Stimulated activated CD8-positive, alpha-beta memory T cell treated with anti-CD3 and anti-CD28 coated beads, Interleukin-7, amount 100 ng/mL, for 48 hours (primary cell): Measurements from ENCODE around the gene UNC93B1.

Experiments
- DNase-seq, 2 donors: peaks; one replicate each; pipeline ENCODE4 v3.0.0-alpha.2; 2020; ENCODE audit warnings: low read depth in 1 of 2; ENCODE audit errors: extremely low read depth in 1 of 2

The UNC93B1 gene

DNA sequence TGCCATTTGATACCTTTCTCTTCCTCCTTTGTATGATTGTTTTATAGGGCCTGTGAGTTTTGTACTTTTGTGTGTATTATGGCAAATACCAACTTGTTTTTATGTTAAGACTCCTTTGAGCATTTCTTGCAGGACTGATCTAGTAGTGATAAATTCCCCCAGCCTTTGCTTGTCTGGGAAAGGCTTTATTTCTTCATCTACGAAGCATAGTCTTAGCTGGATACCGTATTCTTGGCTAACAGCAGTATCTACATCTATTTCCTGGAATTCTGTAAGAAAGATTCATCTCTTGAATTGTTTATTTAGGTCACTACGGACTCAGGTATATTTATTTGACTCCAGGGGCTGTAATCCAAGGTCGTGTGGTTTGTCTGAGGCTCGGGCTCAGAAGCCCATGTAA lies 20.6 kb upstream of the UNC93B1 start:
- no peak for DNase-seq

GRCh38 chr11:68022531-68022930 lies 18.6 kb upstream of the UNC93B1 start:
- no peak for DNase-seq

GRCh38 chr11:68021167-68021787 lies 17.4 kb upstream of the UNC93B1 start:
- no peak for DNase-seq

DNA sequence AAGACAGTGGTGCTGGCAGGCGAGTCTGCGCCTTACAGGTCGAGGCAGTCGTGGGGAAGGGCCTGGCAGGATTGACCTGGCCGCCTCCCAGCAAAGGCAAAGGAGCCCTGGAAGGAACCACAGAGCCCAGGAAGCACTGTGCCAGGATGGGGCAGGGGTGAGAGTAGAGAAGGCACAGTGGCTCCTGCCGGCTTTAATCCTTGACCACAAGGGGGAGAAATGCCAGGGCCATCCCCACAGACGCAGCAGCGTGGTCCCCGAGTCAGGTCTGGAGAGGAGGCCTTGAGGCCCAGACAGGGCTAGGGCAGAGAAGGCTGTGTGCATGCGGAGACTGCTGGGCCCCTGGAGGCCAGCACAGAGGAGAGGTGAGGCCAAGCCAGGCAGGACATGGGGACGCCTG lies 16.7 kb upstream of the UNC93B1 start:
- no peak for DNase-seq

DNA sequence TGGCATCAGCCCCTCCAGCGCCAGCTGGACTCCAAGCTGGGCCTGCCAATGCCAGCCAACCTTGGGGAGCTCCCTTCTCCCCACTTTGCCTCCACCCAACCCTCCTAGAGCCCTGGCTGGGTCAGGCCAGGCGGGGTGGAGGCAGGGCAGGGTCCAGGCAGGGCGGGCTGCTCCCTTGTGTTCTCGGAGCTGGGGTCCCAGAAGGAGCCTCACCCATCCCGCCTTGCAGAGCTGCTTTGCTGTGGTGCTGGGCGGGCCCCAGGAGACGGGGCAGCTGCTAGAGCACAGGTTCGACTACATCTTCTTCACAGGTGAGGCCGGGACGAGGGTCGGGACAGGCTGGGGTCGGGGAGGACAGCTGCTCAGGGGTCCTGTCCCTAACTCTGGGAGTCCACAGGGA lies 15.6 kb upstream of the UNC93B1 start:
- no peak for DNase-seq

GRCh38 chr11:68018730-68019190 lies 14.9 kb upstream of the UNC93B1 start:
- no peak for DNase-seq

- no peak for DNase-seq
Measured at GRCh38 chr11:68017980-68018729, 14.3 kb upstream of the UNC93B1 start.

DNA sequence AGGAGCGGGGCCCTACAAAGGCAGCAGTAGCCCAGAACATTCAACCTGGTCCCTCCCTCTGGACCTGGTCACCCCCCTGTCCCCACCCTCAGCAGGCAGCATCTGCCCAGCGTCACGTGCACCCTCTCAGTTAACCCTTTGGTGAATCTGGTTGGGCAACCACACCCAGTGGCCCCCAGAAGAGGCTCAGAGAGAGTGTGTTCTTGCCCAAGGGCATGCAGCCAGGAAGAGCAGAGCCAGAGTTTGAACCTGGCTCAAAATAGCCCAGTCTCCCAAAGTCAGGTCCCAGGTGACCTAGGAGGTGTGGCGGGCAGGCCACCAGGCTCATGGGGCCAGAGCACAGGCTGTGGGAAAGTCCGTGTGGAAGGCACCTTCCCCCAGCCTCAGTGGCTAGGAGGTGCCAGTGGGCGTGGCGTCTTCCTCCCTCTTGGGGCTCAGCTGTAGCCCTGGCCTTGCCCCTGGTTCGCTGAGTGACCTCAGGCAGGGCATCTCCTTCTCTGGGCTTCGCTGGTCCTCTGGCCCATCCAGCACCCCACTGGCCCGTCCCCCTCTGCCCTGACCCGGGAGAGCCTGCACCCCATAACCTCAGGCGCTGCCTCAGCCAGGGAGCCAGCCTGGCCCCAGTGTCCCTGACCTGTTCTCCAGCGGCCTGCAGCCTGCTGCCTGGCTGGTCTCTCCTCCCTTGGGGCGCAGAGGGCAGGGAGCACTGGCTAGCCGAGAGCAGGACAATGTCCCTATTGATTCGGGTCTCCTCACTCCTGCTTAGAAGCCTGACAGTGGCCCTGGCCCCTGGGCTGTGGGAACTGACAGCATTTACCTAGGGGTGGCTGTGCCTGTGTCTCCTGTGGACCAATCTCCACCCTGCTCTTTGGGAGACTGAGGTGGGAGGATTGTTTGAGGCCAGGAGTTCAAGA lies 13.3 kb upstream of the UNC93B1 start:
- DNase-seq, result no peak

DNA sequence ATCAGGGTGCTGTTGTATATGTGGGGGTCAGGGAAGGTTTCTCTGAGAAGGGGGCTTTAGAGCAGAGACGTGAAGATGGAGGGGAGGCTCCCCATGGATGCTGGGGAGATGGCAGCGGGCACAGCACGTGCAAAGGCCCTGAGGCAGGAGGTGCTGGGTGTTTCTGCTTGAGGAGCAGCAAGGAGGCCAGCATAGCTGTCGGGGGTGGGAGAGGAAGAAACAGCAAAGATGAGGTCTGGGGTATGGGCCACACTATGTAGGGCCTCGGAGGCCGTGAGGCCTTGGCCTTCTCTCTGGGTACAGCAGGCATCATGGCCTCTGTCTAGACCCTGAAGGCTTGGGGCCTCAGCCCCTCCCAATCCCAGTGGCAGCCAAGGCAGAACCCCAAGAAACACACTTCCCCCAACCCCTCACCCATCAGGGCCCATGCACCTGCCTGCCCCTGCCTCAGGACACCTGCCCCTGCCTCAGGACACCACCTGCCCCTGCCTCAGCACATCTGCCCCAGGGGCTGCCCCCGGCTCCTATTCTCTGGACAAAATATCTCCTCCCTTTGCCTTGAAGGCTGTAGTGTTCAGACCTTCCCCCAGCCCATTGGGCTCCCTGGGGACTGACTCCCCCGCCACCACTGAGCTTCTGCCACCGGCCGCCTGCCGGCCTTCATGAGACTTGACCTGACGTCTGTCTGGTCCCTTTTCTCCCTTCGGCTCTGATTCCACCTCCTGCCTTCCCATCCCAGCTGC lies 12.4 kb upstream of the UNC93B1 start:
- no peak for DNase-seq

GRCh38 chr11:68015467-68015866 lies 11.6 kb upstream of the UNC93B1 start:
- DNase-seq, result no peak

- DNase-seq, result no peak
Measured at GRCh38 chr11:68014947-68015447, 11.1 kb upstream of the UNC93B1 start.

GRCh38 chr11:68014157-68014946 lies 10.5 kb upstream of the UNC93B1 start:
- no peak for DNase-seq

DNA sequence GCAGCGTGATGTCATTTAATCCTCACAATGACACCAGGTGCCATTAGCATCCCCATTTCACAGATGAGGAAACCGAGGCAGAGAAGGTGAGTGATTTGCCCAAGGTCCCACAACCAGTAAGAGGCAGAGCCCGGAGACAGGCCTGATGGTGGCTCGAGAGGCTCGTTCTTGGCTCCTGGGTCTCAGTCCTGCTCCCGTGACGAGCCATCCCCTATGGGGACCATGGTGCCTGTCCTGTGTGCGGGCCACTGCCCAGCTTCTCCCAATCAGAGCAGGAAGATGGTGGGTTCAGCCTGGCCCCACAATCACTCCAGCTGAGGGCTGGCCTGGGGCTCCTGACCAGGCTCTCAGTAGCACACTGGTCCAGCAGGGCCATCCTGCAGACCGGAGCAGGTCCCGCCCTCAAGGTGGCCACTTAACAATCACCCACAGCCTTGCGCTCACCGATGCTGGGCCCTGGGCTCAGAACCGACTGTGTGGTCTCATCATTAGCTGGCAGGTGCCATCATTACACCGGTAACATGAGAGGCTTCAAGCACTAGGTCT lies 9.8 kb upstream of the UNC93B1 start:
- no peak for DNase-seq

- no peak for DNase-seq
Measured at GRCh38 chr11:68012843-68013610, 9.1 kb upstream of the UNC93B1 start.

DNA sequence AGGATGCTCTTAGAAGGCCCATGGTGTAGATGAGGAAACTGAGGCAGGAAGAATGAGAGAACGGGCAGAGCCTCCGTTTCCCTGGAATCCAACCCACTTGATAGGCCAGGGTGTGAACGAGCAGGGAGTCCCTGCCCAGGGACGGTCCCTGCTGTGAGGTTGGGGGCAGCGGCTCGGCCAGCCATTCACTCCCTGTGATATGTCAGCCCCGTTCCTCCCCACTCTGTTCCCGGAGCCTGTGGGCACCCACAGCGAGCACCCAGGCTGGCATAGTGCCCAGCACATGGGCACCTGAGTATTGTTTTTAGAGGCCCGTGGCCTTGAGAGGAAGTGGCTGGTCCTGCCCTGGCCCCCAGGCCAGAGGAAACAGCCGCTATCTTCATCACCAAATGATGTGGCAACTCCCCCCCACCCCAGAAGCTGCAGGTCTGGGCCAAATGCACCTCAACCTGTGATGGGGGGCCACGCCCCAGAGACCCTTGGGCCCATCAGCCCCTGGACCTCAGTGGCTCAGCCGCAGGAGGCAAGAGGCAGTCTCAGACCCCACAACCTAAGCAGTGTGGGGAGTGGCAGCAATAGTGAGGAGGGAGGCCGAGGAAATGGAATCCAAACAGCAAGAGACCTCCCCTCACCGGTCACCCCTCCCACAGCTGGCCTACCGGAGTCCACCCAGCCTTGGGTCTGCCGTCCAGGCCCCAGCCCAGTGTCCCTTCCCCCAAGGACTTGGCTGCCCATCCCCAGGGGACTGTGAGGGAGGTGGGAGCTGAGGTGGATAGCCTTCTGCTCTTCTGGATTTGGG lies 8.3 kb upstream of the UNC93B1 start:
- DNase-seq, result no peak

DNA sequence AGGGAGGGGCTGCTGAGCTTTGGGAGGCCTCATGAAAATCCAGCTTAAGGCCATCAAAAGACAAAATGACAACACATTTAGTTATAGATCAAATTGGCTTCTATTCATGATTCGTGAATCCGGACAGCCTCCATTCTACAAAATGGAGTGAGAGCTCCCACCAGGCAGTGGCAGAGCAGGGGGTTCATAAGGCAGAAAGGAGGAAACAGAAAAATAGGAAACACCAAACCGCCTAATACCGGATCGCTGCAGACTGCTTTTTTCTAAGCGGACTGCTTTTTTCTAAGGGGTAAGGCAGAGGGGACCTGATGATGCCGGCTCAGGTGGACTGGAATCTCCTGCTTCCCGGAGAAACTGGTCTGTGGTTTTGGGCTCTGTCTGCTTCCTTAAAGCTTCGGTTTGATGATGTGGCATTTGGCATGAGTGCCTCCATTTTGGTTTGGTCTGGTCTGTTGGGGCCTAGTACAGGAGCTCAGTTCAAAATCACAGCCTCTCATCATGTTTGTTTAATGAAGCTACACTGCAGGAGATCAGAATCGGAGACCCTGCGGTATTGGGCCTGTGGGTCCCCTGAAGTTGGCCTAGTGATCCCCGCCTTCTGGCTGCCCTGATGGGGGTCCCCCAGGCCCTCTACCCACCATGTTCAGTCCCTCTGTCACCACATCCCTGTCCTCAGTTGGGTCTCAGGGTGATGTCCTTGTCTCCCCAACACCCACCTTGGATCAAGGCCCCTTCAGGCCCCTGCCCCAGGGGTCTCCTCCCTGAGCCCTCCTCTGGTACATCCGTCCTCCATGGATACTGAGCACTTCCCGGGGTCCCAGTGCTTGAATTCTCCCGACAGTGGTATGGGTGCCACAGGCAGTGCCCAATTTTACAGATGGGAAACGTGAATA lies 7.4 kb upstream of the UNC93B1 start:
- DNase-seq, result no peak
